Loucy (cell line): Measurements from ENCODE around the gene MYCL.

ENCODE experiments used
- H2AFZ ChIP-seq: fragments of 200-600 bp; sonication (generic); 2 replicates; pipeline ENCODE4 v1.6.0; 2016; ENCODE audit warnings: antibody characterized with exemption, mild to moderate bottlenecking, low read length, moderate library complexity
- H3F3A ChIP-seq: fragments of 200-600 bp; 2 replicates; pipeline ENCODE4 v1.6.0; 2016; ENCODE audit warnings: antibody characterized with exemption, low read depth, mild to moderate bottlenecking
- H3K27me3 ChIP-seq: fragments of 200-600 bp; sonication (generic); 2 replicates; pipeline ENCODE4 v1.6.1; 2014; ENCODE audit warnings: low read length, mild to moderate bottlenecking; ENCODE audit not compliant: insufficient read depth, poor library complexity, severe bottlenecking
- H3K36me3 ChIP-seq: fragments of 200-600 bp; sonication (generic); 2 replicates; pipeline ENCODE4 v1.6.1; 2016; ENCODE audit warnings: low read length; ENCODE audit not compliant: insufficient read depth
- H3K4me1 ChIP-seq: fragments of 200-600 bp; sonication (generic); 2 replicates; pipeline ENCODE4 v1.5.1; 2014; ENCODE audit warnings: low read length, mild to moderate bottlenecking; ENCODE audit not compliant: insufficient read depth, poor library complexity, severe bottlenecking
- H3K4me2 ChIP-seq: fragments of 200-600 bp; sonication (generic); 2 replicates; pipeline ENCODE4 v1.6.0; 2014; ENCODE audit warnings: antibody characterized with exemption, low read length, low read depth, mild to moderate bottlenecking; ENCODE audit not compliant: poor library complexity, severe bottlenecking
- H3K4me3 ChIP-seq: fragments of 200-600 bp; sonication (generic); 2 replicates; pipeline ENCODE4 v1.5.1; 2014; ENCODE audit warnings: low read length, mild to moderate bottlenecking, mixed read lengths; ENCODE audit not compliant: poor library complexity, severe bottlenecking
- H3K79me2 ChIP-seq: fragments of 200-600 bp; sonication (generic); 2 replicates; pipeline ENCODE4 v1.6.1; 2014; ENCODE audit warnings: low read length; ENCODE audit not compliant: insufficient read depth
- H3K9ac ChIP-seq: fragments of 200-600 bp; sonication (generic); 2 replicates; pipeline ENCODE4 v1.6.0; 2014; ENCODE audit warnings: mild to moderate bottlenecking, low read depth, low read length, moderate library complexity; ENCODE audit not compliant: poor library complexity, severe bottlenecking
- H3K9me2 ChIP-seq: fragments of 200-600 bp; sonication (generic); replicated peaks from 2 replicates; pipeline ENCODE4 v1.6.1; 2016; ENCODE audit warnings: low read depth, low read length, mixed read lengths
- H3K9me3 ChIP-seq: fragments of 200-600 bp; sonication (generic); 2 replicates; pipeline ENCODE4 v1.6.1; 2014; ENCODE audit warnings: mild to moderate bottlenecking, antibody characterized with exemption, low read length, low read depth; ENCODE audit not compliant: insufficient read depth
- H4K20me1 ChIP-seq: fragments of 200-600 bp; sonication (generic); 2 replicates; pipeline ENCODE4 v1.6.0; 2014; ENCODE audit warnings: antibody characterized with exemption, low read length, mild to moderate bottlenecking; ENCODE audit not compliant: insufficient read depth, poor library complexity, severe bottlenecking
- CTCF ChIP-seq: fragments of 200-600 bp; sonication (generic); conservative IDR thresholded peaks from 2 replicates; pipeline ENCODE4 v1.5.1; 2014; ENCODE audit warnings: mild to moderate bottlenecking, antibody characterized with exemption, low read length
- EZH2phosphoT487 ChIP-seq: fragments of 200-600 bp; IDR thresholded peaks from 2 replicates; pipeline ENCODE4 v1.6.1; 2018; ENCODE audit warnings: antibody characterized with exemption, mild to moderate bottlenecking, moderate library complexity, borderline replicate concordance

The MYCL gene

GRCh38 chr1:39908534-39908933 lies 6.8 kb upstream of the MYCL start:
- H3F3A ChIP-seq, result no peaks in the 10 kb centered on the region
- no peaks in the 10 kb centered on the region for H3K27me3 ChIP-seq
- H4K20me1 ChIP-seq, result no peaks in the 10 kb centered on the region
- H3K79me2 ChIP-seq, result no peaks in the 10 kb centered on the region
- H3K4me1 ChIP-seq, result no peaks in the 10 kb centered on the region
- H3K4me2 ChIP-seq, result no peak overlapping the region
- no peaks in the 10 kb centered on the region for H3K9me2 ChIP-seq
- H3K36me3 ChIP-seq, result no peaks in the 10 kb centered on the region
- no peak overlapping the region for H3K4me3 ChIP-seq
- no peak for TF ChIP-seq EZH2phosphoT487
- no peak for TF ChIP-seq CTCF
- no peaks in the 10 kb centered on the region for H3K9me3 ChIP-seq
- H2AFZ ChIP-seq, result no peak overlapping the region
- no peak overlapping the region for H3K9ac ChIP-seq

- H3K9me3 ChIP-seq, result no peaks in the 10 kb centered on the region
- no peaks in the 10 kb centered on the region for H3K36me3 ChIP-seq
- H3K4me3 ChIP-seq, result no peak overlapping the region
- H3K9me2 ChIP-seq, result no peaks in the 10 kb centered on the region
- peaks cover 6% of the 10 kb centered on the region for H3K27me3 ChIP-seq
- H3K9ac ChIP-seq, result no peak overlapping the region
- TF ChIP-seq EZH2phosphoT487, result no peak
- no peak for TF ChIP-seq CTCF
- H2AFZ ChIP-seq, result no peak overlapping the region
- H3K79me2 ChIP-seq, result no peaks in the 10 kb centered on the region
- no peaks in the 10 kb centered on the region for H3F3A ChIP-seq
- no peak overlapping the region for H3K4me2 ChIP-seq
- no peaks in the 10 kb centered on the region for H4K20me1 ChIP-seq
- no peaks in the 10 kb centered on the region for H3K4me1 ChIP-seq
Measured at GRCh38 chr1:39907528-39908453, 6.1 kb upstream of the MYCL start.

GRCh38 chr1:39905172-39905571 lies 3.5 kb upstream of the MYCL start:
- TF ChIP-seq EZH2phosphoT487 (no peak), CTCF (no peak)
- Histone ChIP-seq H3K79me2 (no peaks in the 10 kb centered on the region), H3K4me1 (peaks cover 4% of the 10 kb centered on the region), H3K9ac (no peak overlapping the region), H3K27me3 (peaks cover 13% of the 10 kb centered on the region), H3K9me2 (no peaks in the 10 kb centered on the region), H2AFZ (no peak overlapping the region), H3F3A (no peaks in the 10 kb centered on the region), H3K4me2 (no peak overlapping the region), H4K20me1 (no peaks in the 10 kb centered on the region), H3K9me3 (no peaks in the 10 kb centered on the region), H3K4me3 (no peak overlapping the region), H3K36me3 (no peaks in the 10 kb centered on the region)
